H1 (cell line): ENCODE results near the gene MARCHF3. TPM values are rescaled to one million over a fixed set of nuclear protein-coding genes. Genes with fewer than 3 reads are reported as not detected.

Experiments used
- CTCF ChIA-PET: fragments of 300-600 bp; sonication (Branson Sonifier 250); formaldehyde crosslinking; loops from one replicate; lab custom pipeline; 2021; ENCODE audit not compliant: partially characterized antibody; lab: Charles Lee
- POLR2A ChIA-PET: fragments of 300-600 bp; sonication (Branson Sonifier 250); formaldehyde crosslinking; loops from one replicate; lab custom pipeline; 2021; ENCODE audit warnings: inconsistent platforms; ENCODE audit not compliant: partially characterized antibody; lab: Charles Lee
- DNase-seq, 2 experiments: peaks; one replicate each; pipeline versions ENCODE4 v3.0.0 to v3.0.0-alpha.2; 2010 to 2022; ENCODE audit warnings: low spot score in 2 of 2, low read depth in 1 of 2, mixed read lengths in 1 of 2
- FAIRE-seq: peaks from 2 replicates; lab custom pipeline; 2011; peaks lifted over from hg19 to GRCh38; lab: Jason Lieb, UNC
- H2AFZ ChIP-seq: 2 replicates; pipeline ENCODE4 v1.8.1; 2012; ENCODE audit warnings: low read length, inconsistent platforms
- H2AK5ac ChIP-seq: 2 replicates; pipeline ENCODE4 v1.6.1; 2013; ENCODE audit warnings: low read depth, low read length
- H2BK120ac ChIP-seq: replicated peaks from 2 replicates; pipeline ENCODE3; 2013; ENCODE audit warnings: low read depth, low read length, inconsistent platforms
- H2BK12ac ChIP-seq: 2 replicates; pipeline ENCODE4 v1.6.1; 2013; ENCODE audit warnings: low read depth, low read length
- H2BK15ac ChIP-seq: 2 replicates; pipeline ENCODE4 v1.6.1; 2013; ENCODE audit warnings: low read length
- H2BK20ac ChIP-seq: 2 replicates; pipeline ENCODE4 v1.6.1; 2013; ENCODE audit warnings: low read length
- H2BK5ac ChIP-seq: 2 replicates; pipeline ENCODE4 v1.6.1; 2013; ENCODE audit warnings: low read depth, low read length
- H3K14ac ChIP-seq: 2 replicates; pipeline ENCODE4 v1.6.1; 2013; ENCODE audit warnings: inconsistent platforms; ENCODE audit not compliant: insufficient read length
- H3K18ac ChIP-seq: 2 replicates; pipeline ENCODE4 v1.6.1; 2013; ENCODE audit warnings: low read length; ENCODE audit errors: extremely low read depth
- H3K23ac ChIP-seq: 2 replicates; pipeline ENCODE4 v1.6.1; 2013; ENCODE audit warnings: inconsistent platforms; ENCODE audit not compliant: insufficient read length
- H3K23me2 ChIP-seq: 2 replicates; pipeline ENCODE4 v1.6.1; 2013; ENCODE audit warnings: low read depth, low read length
- H3K27ac ChIP-seq: 2 replicates; pipeline ENCODE4 v1.6.1; 2011; ENCODE audit warnings: low read depth, low read length, inconsistent platforms
- H3K27me3 ChIP-seq, 4 experiments: replicated peaks in 1 of 4; 1 replicate in 1 of 4; 2 replicates in 3 of 4; pipeline versions ENCODE4 v1.6.1 to v1.8.1; 2011 to 2013; ENCODE audit warnings: low read length in 3 of 4, mild to moderate bottlenecking in 3 of 4, inconsistent platforms in 2 of 4, mixed read lengths in 2 of 4, moderate library complexity in 1 of 4; ENCODE audit not compliant: control insufficient read depth in 3 of 4, insufficient read depth in 3 of 4; ENCODE audit errors: extremely low read depth in 1 of 4
- H3K36me3 ChIP-seq, 4 experiments: 2 replicates each; pipeline versions ENCODE4 v1.6.1 to v1.8.1; 2011 to 2013; ENCODE audit warnings: mild to moderate bottlenecking in 4 of 4, low read length in 3 of 4, moderate library complexity in 2 of 4, control low read depth in 1 of 4, inconsistent platforms in 1 of 4; ENCODE audit not compliant: insufficient read depth in 4 of 4, control insufficient read depth in 2 of 4
- H3K4ac ChIP-seq: replicated peaks from 2 replicates; pipeline ENCODE3; 2013; ENCODE audit warnings: low read length, low read depth, mixed read lengths, inconsistent platforms; ENCODE audit not compliant: insufficient read length
- H3K4me1 ChIP-seq, 4 experiments: replicated peaks in 1 of 4; 1 replicate in 1 of 4; 2 replicates in 3 of 4; pipeline versions ENCODE4 v1.6.1 to v1.8.1; 2011 to 2013; ENCODE audit warnings: low read length in 3 of 4, inconsistent platforms in 2 of 4, mixed read lengths in 1 of 4; ENCODE audit not compliant: insufficient read depth in 4 of 4, control insufficient read depth in 3 of 4
- H3K4me2 ChIP-seq, 2 experiments: 2 replicates each; pipeline versions ENCODE4 v1.6.1 to v1.8.1; 2011 to 2013; ENCODE audit warnings: low read depth in 2 of 2, low read length in 2 of 2, control low read depth in 1 of 2, inconsistent platforms in 1 of 2, mild to moderate bottlenecking in 1 of 2; ENCODE audit not compliant: insufficient read depth in 1 of 2
- H3K4me3 ChIP-seq, 4 experiments: fragments of 200-600, 300-600 bp in 1 of 4; sonication (generic), shearing (Covaris generic), sonication (Bioruptor Twin) in 1 of 4; 2 replicates each; pipeline versions ENCODE4 v1.5.1 to v1.8.1; 2011 to 2016; ENCODE audit warnings: low read length in 4 of 4, low read depth in 3 of 4, control low read depth in 2 of 4, inconsistent platforms in 2 of 4, mild to moderate bottlenecking in 2 of 4, mixed read lengths in 1 of 4, moderate library complexity in 1 of 4; ENCODE audit not compliant: insufficient read depth in 2 of 4; ENCODE audit errors: extremely low read depth in 1 of 4
- H3K56ac ChIP-seq: replicated peaks from 2 replicates; pipeline ENCODE3; 2013; ENCODE audit warnings: low read depth, mild to moderate bottlenecking, mixed read lengths, low read length, inconsistent platforms; ENCODE audit not compliant: insufficient read length
- H3K79me1 ChIP-seq: 2 replicates; pipeline ENCODE4 v1.6.1; 2013; ENCODE audit warnings: low read depth, low read length, control low read depth
- H3K79me2 ChIP-seq, 2 experiments: 2 replicates each; pipeline versions ENCODE4 v1.6.1 to v1.8.1; 2012 to 2013; ENCODE audit warnings: low read length in 2 of 2, mild to moderate bottlenecking in 2 of 2, inconsistent platforms in 1 of 2; ENCODE audit not compliant: insufficient read depth in 2 of 2, control insufficient read depth in 1 of 2
- H3K9ac ChIP-seq, 4 experiments: replicated peaks in 1 of 4; 1 replicate in 1 of 4; 2 replicates in 3 of 4; pipeline versions ENCODE4 v1.6.1 to v1.8.1; 2011 to 2013; ENCODE audit warnings: low read depth in 3 of 4, low read length in 3 of 4, control low read depth in 2 of 4, mild to moderate bottlenecking in 2 of 4, moderate library complexity in 2 of 4, inconsistent platforms in 1 of 4; ENCODE audit errors: extremely low read depth in 1 of 4
- H3K9me3 ChIP-seq, 2 experiments: 2 replicates each; pipeline versions ENCODE4 v1.6.1 to v1.8.1; 2012 to 2013; ENCODE audit warnings: mild to moderate bottlenecking in 2 of 2, moderate library complexity in 2 of 2, control low read depth in 1 of 2, inconsistent platforms in 1 of 2, low read depth in 1 of 2, low read length in 1 of 2, mixed read lengths in 1 of 2; ENCODE audit not compliant: insufficient read depth in 2 of 2
- H4K20me1 ChIP-seq, 2 experiments: replicated peaks in 1 of 2; 2 replicates each; pipeline versions ENCODE3 to v1.8.1; 2011 to 2013; ENCODE audit warnings: inconsistent platforms in 2 of 2, low read length in 2 of 2, mild to moderate bottlenecking in 1 of 2; ENCODE audit not compliant: insufficient read depth in 2 of 2, control insufficient read depth in 1 of 2
- H4K5ac ChIP-seq: 2 replicates; pipeline ENCODE4 v1.6.1; 2013; ENCODE audit warnings: low read length, low read depth, mixed read lengths, inconsistent platforms; ENCODE audit not compliant: insufficient read length
- H4K8ac ChIP-seq: 2 replicates; pipeline ENCODE4 v1.8.0; 2013; ENCODE audit warnings: mild to moderate bottlenecking, moderate library complexity, low read length, inconsistent platforms; ENCODE audit not compliant: insufficient read depth; ENCODE audit errors: extremely low read depth
- H4K91ac ChIP-seq: replicated peaks from 2 replicates; pipeline ENCODE3; 2013; ENCODE audit warnings: low read length, mixed read lengths, inconsistent platforms; ENCODE audit not compliant: insufficient read length
- CEBPB ChIP-seq: IDR thresholded peaks from 2 replicates; pipeline ENCODE4 v1.6.1; 2012; ENCODE audit warnings: low read depth, low read length
- WGBS, 2 experiments: shearing (Covaris generic) in 1 of 2; methylation state at CpG; one replicate each; pipeline versions ENCODE4 v1.1.6 to v1.1.7; 2013 to 2015; ENCODE audit warnings: low lambda C conversion rate in 2 of 2, mixed read lengths in 2 of 2, inconsistent platforms in 1 of 2, low coverage in 1 of 2, missing lambda C conversion rate in 1 of 2; ENCODE audit not compliant: insufficient replicate concordance in 2 of 2, insufficient coverage in 1 of 2, insufficient read length in 1 of 2; ENCODE audit errors: extremely low coverage in 1 of 2, missing lambda C conversion rate in 1 of 2; 5-methylcytosine and 5-hydroxymethylcytosine counted together
- polyA plus RNA-seq, 7 experiments: library from polyadenylated mRNA; depleted of rRNA in 3 of 7; stranded (reverse) in 5 of 7; unstranded in 2 of 7; fragments of >200 nt in 5 of 7; fragments of 200-250 nt in 2 of 7; gene quantifications; 1 replicate in 5 of 7; 2 replicates in 1 of 7; 4 replicates in 1 of 7; pipeline versions ENCODE4 v1.2.1 to v1.2.3, GENCODE V29; 2011 to 2013; ENCODE audit warnings: missing spikeins in 2 of 7, mixed read lengths in 2 of 7
- total RNA-seq: library from RNA; stranded (reverse); fragmentation: NEBNext Ultra II Directional; extraction: Animal tissue kit (Norgen Biotek cat#: 25700); gene quantifications from 2 replicates; pipeline ENCODE4 v1.2.1, GENCODE V29; 2021

MARCHF3 gene
- total and polyA plus RNA-seq, 2 of the 8 experiments (the other 6 are each of a cell fraction or from before 2014, with no cell fraction given) = 12.0 to 16.9 TPM

DNA sequence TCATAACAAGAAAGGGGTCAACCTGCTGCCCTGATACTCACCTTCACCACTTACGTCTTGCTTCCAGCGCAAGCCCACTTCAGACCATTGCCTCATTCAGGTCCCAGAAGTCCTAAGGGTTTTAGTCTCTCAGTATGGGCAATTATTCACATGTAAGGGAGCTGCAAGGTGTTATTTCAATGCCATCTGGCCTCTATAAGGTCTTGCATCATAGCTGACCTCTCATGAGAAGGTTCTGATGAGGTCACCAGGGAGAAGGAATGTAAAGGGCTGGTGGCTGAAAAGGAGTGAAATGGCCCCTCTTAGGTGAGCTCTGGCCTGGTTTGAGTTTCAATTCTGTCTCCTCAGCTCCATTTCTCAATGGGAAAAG is 1.5 kb upstream of the MARCHF3 start:
- Histone ChIP-seq H3K9me3 (no peaks in the 10 kb centered on the region), H3K23me2 (peaks cover 19% of the 10 kb centered on the region; the same call in 1 of the 2 replicates), H2BK12ac (peak overlapping the region; percentile 5), H2AK5ac (no peak overlapping the region), H4K8ac (no peak overlapping the region), H4K20me1 (peaks cover 0 to 7% of the 10 kb centered on the region in 2 experiments), H2BK120ac (no peak overlapping the region), H3K18ac (no peak overlapping the region), H3K4me3 (peak overlapping the region in 1 of 4 experiments; percentile 82; a peak in 1 of 8 replicates), H2BK15ac (no peak overlapping the region), H2BK5ac (no peak overlapping the region), H2BK20ac (no peak overlapping the region), H3K4me2 (peak overlapping the region in 1 of 2 experiments; percentile 79; a peak in 3 of 4 replicates), H3K79me1 (no peaks in the 10 kb centered on the region), H4K91ac (no peak overlapping the region), H3K4me1 (peaks cover 0 to 9% (median 6%) of the 10 kb centered on the region in 4 experiments; a peak in 4 of 7 replicates), H3K56ac (no peak overlapping the region), H3K4ac (no peak overlapping the region), H3K14ac (no peak overlapping the region), H3K36me3 (no peaks in the 10 kb centered on the region), H2AFZ (no peak overlapping the region), H3K9ac (no peak overlapping the region), H4K5ac (no peak overlapping the region), H3K23ac (no peak overlapping the region), H3K27ac (no peak overlapping the region), H3K79me2 (0 out of 4 replicates have a peak, but pooled peaks cover 0 to 15% of the 10 kb centered on the region in 2 experiments), H3K27me3 (peaks cover 0 to 16% (median 10%) of the 10 kb centered on the region in 4 experiments; a peak in 5 of 7 replicates)
- FAIRE-seq (no peak), DNase-seq (no peak)
- ChIA-PET POLR2A (interaction anchor here (0.8 kb wide), 1 partner anchor 17 kb away, joined by 3 read pairs; no protein-coding TSS in a partner anchor), CTCF (interaction anchor here (0.7 to 1.7 kb wide), 5 partner anchors 14 to 245 kb away, joined by 3 to 4 read pairs (median 3); no protein-coding TSS in a partner anchor)
- WGBS, 2 experiments = 97% methylated on average over 2 of the region's 2 CpGs; no CpG with 5 or more reads in 1 of the 2 experiments
- TF ChIP-seq CEBPB = peak; percentile 74; the same call in 1 of the 2 replicates
